ENCODE data around the gene METTL5.

- no peak for TF ChIP-seq CTCF (IDR thresholded peaks at IDR 0.05; ENCODE audit: low read length)
- no peak for TF ChIP-seq EZH2 (optimal IDR thresholded peaks at IDR 0.05; ENCODE audit: low read depth, low read length)
Observed at GRCh38 chr2:169775765-169776164, 48.9 kb downstream of the METTL5 start.
